Putamen (tissue), 1 donor: ENCODE data around the gene COL11A1.

Experiments
- DNase-seq: peaks from one replicate; pipeline ENCODE4 v3.0.0-alpha.2; 2016; ENCODE audit warnings: low spot score

COL11A1 gene

DNA sequence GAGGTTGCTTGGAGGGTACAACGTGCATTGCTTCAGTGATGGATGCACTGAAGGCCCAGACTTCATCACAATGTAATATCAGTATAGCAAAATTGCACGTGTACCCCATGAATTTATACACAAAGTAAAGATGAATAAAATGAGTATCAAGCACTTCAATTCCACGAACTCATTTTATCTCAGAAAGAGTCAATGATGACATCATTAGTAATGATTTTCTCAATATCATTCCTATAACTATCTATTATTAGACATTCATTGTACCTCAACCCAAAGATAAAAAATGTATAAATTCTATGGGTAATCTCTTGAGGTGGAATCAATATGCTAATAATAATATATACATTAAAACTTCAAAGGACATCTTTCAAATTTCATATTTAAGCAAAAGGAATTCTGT lies 208.4 kb downstream of the COL11A1 start:
- no peak for DNase-seq

DNA sequence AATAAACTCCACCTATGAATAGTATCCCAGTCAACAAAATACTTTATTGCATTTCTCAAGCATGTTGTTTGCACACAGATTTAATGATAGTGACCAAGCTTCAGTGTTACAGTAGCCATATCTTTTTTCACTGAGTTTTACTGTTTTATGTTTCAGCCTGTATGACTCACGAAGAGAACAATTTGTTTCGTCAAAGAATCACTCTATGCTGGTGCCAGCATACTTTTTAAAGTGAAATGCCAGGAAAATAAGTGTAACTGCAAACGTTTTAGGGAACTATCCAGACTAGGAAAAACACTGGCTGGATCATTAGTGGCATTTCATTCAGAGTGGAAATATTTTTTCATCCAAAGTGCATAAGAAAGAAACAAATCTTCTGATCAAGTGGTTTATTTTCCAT lies 210.8 kb downstream of the COL11A1 start:
- DNase-seq, result no peak

DNA sequence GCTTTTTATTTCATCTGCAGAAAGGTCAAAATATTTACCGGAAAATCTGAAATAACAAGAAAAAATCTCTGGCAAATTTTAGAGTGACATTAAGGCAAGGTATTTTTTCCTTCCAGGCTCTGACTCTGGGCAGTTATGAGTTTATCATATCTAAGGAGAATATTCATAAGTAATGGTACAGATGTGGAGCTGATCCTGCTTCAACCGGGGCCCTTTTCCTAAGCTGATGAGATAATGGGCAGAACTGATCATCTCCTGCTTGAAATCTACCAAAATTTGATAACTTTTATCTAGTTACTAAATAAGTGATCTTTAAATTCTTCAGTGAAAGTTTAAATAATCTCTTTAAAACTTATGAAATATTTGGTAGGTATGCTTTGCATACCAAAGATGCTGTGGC lies 211.6 kb downstream of the COL11A1 start:
- no peak for DNase-seq

DNA sequence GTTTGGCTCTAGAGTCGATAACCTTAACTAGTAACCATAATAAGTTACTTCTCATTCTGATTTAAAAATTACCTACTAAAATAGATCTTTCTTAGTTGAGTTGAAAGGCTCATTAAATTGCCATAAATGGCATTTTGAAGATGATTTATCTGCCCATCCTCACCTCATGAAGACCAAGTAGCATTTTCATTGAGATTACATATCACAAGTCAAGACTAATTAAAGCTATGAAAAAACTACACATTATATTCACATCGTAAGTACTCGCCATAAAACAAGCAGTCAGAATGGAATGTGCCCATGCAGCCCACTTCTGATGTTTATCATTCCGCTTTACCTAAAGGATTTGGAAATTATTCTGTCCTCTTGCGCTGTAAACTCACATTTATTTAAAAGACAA lies 212.0 kb downstream of the COL11A1 start:
- no peak for DNase-seq

DNA sequence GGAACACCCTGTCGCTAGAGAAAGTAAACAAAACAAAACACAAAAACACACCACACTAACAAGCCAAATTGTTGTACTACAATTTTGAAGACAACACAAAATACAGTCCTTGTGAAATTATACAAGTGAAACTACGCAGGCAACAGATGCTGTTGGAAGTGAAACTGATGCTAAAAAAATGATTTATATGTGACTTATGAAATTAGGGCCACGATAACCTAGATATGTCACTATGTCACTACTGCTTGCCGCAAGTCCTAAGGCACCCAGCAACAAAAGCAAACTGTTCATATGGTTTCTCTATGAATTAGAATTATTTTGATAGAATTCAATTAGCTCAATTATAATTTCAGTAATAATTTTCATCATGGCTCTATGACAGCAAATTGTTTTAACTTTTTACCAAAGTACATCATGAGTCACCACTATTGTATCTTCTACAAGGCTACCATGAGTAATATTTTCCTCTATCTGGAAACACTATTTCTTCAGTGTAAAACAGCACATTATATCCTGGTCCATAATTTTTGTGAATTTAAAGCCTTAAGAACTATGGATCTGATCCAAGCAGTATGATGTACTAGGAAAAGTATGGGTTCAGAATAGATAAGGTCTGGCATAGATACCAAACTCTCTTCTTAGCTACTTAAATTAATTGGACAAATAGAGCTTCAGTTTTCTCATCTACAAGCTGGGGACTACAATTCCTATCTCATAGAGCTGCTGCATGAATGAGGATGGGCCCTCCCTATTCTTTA lies 216.3 kb downstream of the COL11A1 start:
- DNase-seq, result no peak

DNA sequence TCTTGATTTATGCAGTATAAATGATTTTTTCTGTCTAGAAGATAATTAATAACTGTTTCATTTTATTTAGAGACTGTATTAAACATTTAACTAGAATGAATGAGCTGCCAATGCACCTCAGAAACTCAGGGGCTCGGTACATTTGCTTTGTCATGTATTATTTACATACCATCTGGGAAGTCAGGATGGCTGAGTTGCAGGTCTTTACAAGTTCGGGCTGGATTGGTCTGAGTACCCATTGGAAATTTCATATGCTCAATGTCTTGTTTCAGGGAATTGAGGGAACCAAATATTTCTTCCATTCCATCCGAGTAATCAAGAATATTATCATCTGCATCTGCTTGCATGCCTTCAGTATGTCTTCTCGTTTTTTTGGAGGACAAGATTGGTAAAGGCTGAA lies 221.7 kb downstream of the COL11A1 start:
- DNase-seq, result no peak

DNA sequence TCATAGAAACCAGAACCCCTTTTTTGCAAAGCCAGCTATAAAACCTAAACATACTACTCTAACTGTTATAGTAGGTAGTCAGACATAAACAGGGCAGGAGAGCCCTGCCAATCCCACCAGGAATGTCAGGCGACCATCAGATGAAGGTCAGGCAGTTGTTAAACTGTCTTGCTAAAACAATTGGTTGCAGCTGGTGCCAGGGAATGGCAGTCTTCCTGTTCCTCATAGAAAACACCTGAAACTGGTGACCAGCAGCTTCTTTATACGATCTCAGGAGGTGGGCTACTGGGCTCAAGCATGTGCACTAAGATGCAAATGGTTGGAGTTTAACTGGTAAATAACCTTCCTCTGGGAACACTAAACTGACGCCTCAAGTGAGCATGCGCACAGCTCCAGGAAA lies 224.1 kb downstream of the COL11A1 start:
- no peak for DNase-seq

DNA sequence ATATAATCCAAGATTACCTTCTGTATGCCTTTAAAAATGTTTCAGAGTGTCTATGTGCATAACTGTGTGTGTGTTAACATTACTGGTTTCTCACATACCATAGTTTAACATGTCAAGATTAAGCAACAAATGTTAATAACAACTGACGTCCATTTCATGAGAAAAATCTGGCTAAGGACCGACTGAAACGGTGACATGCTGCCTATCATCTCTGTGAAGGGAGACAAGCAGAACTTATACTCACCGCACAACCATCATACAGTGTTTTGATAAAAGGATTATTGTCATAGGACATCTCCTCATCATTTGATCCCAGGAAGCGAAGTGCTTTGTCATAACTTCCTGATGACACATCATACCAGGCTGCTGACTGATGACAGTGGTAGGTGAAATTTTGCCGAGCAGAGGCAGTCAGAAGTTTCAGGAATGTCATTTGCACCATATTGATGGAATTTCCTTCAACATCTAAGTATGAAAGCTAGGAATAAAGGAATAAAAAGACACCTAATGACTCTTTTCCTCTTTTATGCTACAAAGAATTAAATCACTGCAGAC lies 228.8 kb downstream of the COL11A1 start:
- no peak for DNase-seq

DNA sequence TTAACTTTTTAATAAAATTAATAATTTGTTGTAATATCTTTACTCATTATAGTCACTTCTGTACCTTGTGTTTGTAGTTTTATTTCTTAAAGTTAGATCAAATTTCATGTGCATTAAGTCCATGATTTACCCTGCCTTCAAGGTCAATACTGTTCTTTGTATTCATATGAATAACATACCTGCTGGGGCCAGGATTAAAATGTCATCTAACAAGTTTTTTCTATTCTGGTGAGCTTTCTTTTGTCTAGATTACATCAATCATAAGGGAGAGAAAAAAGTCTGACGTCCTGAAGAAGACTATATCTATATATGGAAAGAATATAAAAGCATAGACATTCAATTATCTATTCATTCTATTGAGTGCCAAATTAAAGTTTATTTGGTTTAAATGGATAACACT lies 232.6 kb downstream of the COL11A1 start:
- DNase-seq, result no peak

DNA sequence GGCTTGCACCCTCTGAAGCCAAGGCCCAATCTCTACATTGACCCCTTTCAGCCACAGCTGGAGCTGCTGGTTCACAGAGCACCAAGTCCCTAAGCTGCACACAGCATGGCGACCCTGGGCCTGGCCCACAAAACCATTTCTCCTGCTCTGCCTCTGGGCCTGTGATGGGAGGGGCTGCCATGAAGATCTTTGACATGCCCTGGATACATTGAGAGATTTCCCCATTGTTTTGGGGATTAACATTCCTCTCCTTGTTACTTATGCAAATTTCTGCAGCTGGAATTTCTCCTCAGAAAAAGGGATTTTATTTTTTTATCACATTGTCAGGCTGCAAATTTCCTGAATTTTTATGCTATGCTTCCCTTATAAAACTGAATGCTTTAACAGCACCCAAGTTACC lies 235.8 kb downstream of the COL11A1 start:
- DNase-seq, result no peak

DNA sequence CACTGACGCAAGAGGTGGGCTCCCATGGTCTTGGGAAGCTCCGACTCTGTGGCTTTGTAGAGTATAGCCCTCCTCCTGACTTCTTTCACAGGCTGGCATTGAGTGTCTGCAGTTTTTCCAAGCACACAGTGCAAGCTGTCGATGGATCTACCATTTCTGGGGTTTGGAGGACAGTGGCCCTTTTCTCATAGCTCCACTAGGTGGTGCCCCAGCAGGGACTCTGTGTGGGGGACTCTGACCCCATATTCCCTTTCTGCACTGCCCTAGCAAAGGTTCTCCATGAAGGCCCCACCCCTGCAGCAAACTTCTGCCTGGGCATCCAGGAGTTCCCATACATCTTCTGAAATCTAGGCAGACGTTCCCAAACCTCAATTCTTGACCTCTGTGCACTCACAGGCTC lies 236.2 kb downstream of the COL11A1 start:
- no peak for DNase-seq

DNA sequence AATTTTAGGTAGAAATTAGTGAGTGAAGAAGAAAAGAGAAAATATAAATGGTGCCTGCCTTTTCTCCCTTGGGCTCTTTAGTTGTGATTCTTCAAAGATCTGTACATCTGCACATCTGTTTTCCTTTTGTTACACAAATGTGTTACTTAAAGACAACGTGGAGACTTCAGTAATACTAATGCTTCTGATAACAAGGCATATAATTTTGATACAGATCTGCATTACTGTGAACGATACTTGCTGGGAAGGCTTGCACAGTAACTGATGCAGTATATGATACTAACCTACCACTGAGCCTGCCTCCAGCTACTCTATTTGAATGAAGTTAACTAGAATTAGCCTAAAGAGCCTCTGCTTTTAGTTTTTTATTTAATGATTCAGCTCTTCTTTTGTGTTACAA lies 244.6 kb downstream of the COL11A1 start:
- no peak for DNase-seq

DNA sequence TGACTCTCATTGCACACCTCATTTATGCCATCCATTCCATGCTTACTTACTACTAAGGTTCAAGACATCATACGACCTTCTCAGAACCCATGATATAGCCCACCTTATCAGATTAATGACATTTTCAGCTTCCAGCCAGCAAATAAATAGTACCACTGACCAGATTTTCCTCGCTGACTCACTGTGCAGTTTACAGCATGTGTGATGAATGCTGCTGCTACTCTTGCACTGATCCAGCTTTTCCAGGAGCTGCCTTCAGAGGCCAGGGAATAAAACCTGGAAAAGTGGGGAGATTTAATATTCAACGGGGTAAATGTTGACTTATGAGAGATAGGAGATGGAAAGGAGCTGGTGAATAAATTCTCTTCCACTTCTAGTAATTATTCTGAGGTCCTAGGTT lies 247.1 kb downstream of the COL11A1 start:
- no peak for DNase-seq

DNA sequence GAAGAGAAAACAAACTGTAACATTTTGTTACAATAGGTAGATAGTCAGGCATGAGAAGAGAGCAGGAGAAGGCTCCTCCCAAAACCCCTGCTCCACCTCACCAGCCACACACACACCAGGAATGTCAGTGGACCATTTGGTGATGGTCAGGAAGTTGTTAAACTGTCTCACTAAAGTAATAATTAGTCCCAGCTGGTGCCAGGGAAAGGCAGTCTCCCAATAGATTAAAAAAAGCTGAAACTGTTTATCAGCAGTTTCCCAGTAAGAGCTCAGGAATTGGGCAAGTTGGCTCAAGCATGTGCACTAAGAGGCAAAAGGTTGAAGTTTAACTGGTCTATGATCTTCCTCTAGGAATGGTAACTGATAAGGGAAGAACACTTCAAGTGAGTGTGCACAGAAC lies 249.6 kb downstream of the COL11A1 start:
- no peak for DNase-seq

DNA sequence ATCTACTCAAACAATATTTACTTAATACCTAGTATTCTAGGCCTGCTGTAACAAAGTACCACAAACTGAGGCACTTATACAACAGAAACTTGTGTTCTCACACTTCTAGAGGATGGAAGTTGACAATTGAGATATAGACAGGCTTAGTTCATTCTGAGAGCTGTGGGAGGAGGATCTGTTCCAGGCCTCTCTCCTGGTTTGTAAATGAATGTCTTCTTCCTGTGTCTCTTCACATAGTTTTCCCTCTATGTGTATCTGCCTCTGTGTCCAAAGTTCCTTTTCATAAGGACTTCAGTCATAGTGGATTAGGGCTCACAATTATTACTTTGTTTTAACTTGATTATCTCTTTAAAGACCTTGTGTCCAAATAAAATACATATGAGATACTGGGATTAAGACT lies 251.1 kb downstream of the COL11A1 start:
- DNase-seq, result no peak

DNA sequence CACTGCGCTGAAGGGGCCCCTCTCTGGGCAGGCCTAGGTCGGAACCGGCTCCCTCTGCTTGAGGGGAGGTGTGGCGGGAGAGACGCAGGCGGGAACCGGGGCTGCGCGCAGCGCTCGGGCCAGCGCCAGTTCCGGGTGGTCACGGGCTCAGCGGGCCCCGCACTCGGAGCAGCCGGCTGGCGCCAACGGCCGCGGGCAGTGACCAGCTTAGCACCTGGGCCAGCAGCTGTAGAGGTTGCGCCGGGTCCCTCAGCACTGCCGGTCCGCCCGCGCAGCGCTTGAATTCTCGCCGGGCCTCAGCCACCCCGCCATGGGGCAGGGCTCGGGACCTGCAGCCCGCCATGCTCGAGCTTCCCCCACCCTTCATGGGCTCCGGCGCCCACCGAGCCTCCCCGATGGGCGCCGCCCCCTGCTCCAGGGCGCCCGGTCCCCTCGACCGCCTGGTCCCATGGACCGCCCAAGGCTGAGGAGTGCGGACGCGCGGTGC lies 254.6 kb downstream of the COL11A1 start:
- no peak for DNase-seq

DNA sequence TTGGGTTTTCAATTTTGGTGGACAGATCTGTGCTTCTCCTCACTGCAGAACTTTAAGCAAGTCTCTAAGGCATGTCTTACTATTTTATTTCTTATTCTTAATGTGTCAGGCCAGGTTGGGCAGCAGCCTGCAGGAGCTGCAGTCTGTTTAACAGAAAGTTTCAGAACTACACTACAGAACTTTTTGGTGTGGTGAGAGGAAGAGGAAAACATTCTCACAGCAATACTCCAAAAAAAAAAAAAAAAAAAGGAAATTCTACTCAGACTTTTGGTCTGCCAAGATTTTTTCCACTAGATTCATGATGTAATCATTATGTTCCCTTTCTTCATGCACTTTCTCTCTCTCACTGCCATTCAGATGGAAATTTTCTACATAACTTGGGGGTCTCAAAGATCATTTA lies 255.2 kb downstream of the COL11A1 start:
- no peak for DNase-seq

DNA sequence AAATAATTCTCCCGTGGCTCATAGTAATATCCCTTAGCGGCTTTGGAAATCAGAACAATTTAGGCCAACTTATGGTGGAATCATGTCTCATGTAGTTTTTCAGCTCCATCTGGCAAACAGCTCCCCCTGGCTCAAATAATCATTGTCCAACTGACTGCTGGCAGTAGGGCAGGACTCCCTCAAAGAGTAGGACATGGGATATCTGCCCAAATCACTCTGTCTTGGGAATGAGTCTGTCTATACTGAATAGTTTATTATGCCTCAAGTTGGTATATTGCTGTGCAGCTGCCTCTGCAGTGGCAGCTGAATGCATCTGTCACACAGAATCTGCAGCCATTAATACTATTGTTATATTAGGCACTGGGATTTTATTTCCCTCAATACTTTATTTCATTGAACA lies 255.7 kb downstream of the COL11A1 start:
- DNase-seq, result no peak

DNA sequence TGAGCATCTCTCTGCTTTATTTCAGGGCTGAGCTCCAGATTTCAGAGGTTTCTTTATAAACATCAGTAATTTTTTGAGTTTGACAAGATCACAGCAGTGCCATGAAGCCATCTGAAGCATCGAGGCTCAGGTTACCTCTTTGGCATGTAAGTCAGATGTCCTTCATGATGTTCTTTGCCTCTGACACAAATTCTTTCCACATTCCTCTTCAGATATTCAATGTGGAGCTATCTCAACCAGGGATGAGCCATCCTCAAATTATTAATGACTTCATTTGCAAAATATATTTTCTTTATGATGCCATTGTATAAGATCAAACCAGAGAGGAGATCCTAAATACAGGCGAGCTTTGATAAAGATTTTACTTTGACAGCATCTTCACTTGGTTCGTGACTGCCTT lies 256.7 kb downstream of the COL11A1 start:
- DNase-seq, result no peak

DNA sequence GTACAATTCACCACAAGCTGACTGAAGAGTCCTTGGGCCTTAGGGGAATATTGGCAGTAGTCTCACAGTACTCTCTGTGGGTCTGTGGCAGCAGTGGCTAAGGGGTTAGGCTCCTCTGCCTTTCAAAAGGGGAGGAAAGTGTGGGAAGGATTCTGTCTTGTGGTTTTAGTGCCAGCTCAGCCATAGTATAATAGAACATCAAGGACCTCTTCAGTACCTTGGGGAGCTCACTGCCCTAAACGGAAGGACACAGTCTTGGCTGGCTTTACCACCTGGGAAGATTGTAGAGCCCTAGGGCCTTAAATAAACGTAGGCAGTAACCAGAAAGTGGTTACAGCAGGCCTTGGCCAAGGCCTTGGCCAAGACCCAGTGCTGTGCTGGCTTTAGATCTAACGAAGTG lies 265.7 kb downstream of the COL11A1 start:
- no peak for DNase-seq

DNA sequence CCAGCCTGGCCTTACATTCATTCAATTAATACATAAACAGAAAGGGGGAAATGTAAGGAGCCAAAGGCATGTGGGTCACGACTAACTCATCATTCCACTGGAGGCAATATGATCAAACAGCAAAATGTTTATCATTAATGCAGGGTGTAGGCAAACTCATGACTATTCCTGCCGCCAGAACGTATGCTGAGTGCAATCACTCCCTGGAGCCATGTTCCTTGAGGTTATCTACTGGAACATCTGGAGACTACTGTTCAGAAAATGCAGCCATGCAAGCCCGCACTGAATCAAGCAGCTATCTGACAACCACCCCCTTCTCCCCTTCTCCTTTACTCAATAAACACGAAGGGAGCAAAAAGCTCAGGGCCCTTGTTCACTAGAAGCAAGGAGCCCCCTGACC lies 267.6 kb downstream of the COL11A1 start:
- DNase-seq, result no peak

DNA sequence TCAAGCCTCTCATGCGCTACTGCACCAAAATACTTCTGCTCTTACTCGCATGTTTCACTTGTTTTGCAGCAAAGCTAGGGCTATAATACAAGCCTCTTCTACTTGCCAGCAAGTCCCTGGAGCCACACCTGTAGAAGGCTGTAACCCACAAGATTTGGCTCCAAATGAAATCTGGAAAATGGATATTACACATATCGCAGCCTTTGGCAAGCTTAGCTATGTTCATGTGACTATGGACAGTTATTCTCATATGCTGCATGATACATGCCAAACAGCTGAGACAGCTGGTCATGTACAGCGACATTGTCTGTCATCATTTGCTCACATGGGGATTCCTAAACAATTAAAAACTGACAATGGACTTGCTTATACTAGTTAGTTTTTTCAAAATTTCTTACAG lies 270.3 kb downstream of the COL11A1 start:
- DNase-seq, result no peak

DNA sequence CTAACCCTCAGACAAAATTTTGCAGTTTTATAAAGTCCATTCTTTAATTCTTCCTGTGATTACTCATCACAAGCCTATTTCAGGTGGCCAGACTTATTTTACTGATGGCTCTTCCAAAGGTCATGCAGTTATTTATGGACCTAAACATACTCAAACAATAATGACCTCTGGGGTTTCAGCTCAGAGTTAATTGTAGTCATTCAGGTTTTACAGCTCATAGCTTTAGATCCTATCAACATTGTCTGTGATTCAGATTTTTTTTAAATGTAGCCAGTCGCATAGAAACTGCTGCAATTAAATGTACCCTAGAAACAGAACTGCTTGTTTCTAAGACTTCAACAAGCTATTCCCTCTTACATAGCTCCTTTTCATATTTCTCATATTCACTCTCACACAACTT lies 270.8 kb downstream of the COL11A1 start:
- DNase-seq, result no peak

DNA sequence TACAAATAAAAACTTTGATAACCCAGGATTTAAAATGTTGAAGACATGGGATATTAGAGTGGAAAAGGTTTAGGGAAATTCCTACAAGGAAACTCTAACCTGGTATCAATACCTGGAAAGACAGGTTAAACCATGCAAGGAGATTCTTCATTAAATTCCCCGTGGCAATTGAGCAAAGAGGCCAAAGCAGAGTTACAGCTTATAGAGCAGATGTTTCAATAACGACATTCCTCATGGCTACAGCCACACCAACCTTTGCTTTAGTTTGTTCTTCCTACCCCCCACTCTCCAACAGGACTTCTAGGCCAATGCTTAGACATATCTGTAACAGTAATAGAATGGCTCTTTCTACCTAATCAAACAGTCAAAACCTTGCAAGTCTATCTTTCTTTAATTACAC lies 271.3 kb downstream of the COL11A1 start:
- no peak for DNase-seq
